ENCODE measurements around the gene UROC1. TPM values are rescaled to one million over a fixed set of nuclear protein-coding genes. Genes with fewer than 3 reads are reported as not detected.

Gene UROC1
- total RNA-seq, 2 experiments from 2014 or later = not detected

- CTCF ChIA-PET = no interaction called here
- Histone ChIP-seq H3K9me3 (ENCODE audit: control insufficient read depth in 1 of 2, insufficient read depth in 1 of 2, low read length in 2 of 2) (no peaks in the 10 kb centered on the region), H3K27me3 (ENCODE audit: control insufficient read depth in 1 of 2, insufficient read depth in 2 of 2, low read length in 2 of 2) (no peaks in the 10 kb centered on the region), H3K27ac (ENCODE audit: low read depth in 1 of 2, low read length in 2 of 2) (no peak overlapping the region), H3K36me3 (ENCODE audit: insufficient read depth, low read length) (no peaks in the 10 kb centered on the region), H3K4me1 (ENCODE audit: insufficient read depth, low read length) (no peaks in the 10 kb centered on the region), H3K4me3 (ENCODE audit: low read length) (no peak overlapping the region)
- H3K36me3 Mint-ChIP-seq (ENCODE audit: low read depth) = no peaks in the 10 kb centered on the region
- H3K4me3 Mint-ChIP-seq = no peak overlapping the region
- no peak for TF ChIP-seq CTCF (IDR thresholded peaks at IDR 0.05)
- no peak overlapping the region for H3K27ac Mint-ChIP-seq
- no peaks in the 10 kb centered on the region for H3K9me3 Mint-ChIP-seq
- ATAC-seq (ENCODE audit: poor library complexity) (no peak), DNase-seq (no peak)
- H3K27me3 Mint-ChIP-seq = no peaks in the 10 kb centered on the region
- POLR2A ChIA-PET = no interaction called here
- peaks cover 11% of the 10 kb centered on the region for H3K4me1 Mint-ChIP-seq (ENCODE audit: low read depth)
- intact Hi-C loops (cut with DNase I, micrococcal nuclease) = no loop called here
These were observed 23.8 kb downstream of the UROC1 start for GRCh38 chr3:126493739-126494138.

- Mint-ChIP-seq H3K27me3 (no peaks in the 10 kb centered on the region), H3K4me3 (no peak overlapping the region), H3K4me1 (ENCODE audit: low read depth) (peaks cover 11% of the 10 kb centered on the region), H3K36me3 (ENCODE audit: low read depth) (no peaks in the 10 kb centered on the region), H3K27ac (no peak overlapping the region), H3K9me3 (no peaks in the 10 kb centered on the region)
- Histone ChIP-seq H3K27ac (ENCODE audit: low read depth in 1 of 2, low read length in 2 of 2) (no peak overlapping the region), H3K4me3 (ENCODE audit: low read length) (no peak overlapping the region), H3K9me3 (ENCODE audit: control insufficient read depth in 1 of 2, insufficient read depth in 1 of 2, low read length in 2 of 2) (no peaks in the 10 kb centered on the region), H3K4me1 (ENCODE audit: insufficient read depth, low read length) (no peaks in the 10 kb centered on the region), H3K36me3 (ENCODE audit: insufficient read depth, low read length) (no peaks in the 10 kb centered on the region), H3K27me3 (ENCODE audit: control insufficient read depth in 1 of 2, insufficient read depth in 2 of 2, low read length in 2 of 2) (no peaks in the 10 kb centered on the region)
- ATAC-seq (ENCODE audit: poor library complexity) (no peak), DNase-seq (no peak)
- intact Hi-C loops (cut with DNase I, micrococcal nuclease) = no loop called here
- TF ChIP-seq CTCF (IDR thresholded peaks at IDR 0.05) = no peak
- CTCF ChIA-PET = no interaction called here
- POLR2A ChIA-PET = no interaction called here
These were observed 24.5 kb downstream of the UROC1 start for GRCh38 chr3:126493051-126493450.

GRCh38 chr3:126491221-126492013, 26.2 kb downstream of the UROC1 start:
- Mint-ChIP-seq H3K27me3 (no peaks in the 10 kb centered on the region), H3K9me3 (no peaks in the 10 kb centered on the region), H3K4me3 (no peak overlapping the region), H3K27ac (no peak overlapping the region), H3K4me1 (ENCODE audit: low read depth) (peaks cover 20% of the 10 kb centered on the region), H3K36me3 (ENCODE audit: low read depth) (no peaks in the 10 kb centered on the region)
- H3K4me1 ChIP-seq (ENCODE audit: insufficient read depth, low read length) = peaks cover 13% of the 10 kb centered on the region
- ChIA-PET CTCF (no interaction called here), POLR2A (no interaction called here)
- intact Hi-C loops (cut with DNase I, micrococcal nuclease) = no loop called here
- DNase-seq (no peak), ATAC-seq (ENCODE audit: poor library complexity) (no peak)
- H3K27me3 ChIP-seq (ENCODE audit: control insufficient read depth in 1 of 2, insufficient read depth in 2 of 2, low read length in 2 of 2) = no peaks in the 10 kb centered on the region
- no peaks in the 10 kb centered on the region for H3K36me3 ChIP-seq (ENCODE audit: insufficient read depth, low read length)
- no peak for TF ChIP-seq CTCF (IDR thresholded peaks at IDR 0.05)
- no peaks in the 10 kb centered on the region for H3K9me3 ChIP-seq (ENCODE audit: control insufficient read depth in 1 of 2, insufficient read depth in 1 of 2, low read length in 2 of 2)
- no peak overlapping the region for H3K4me3 ChIP-seq (ENCODE audit: low read length)
- no peak overlapping the region for H3K27ac ChIP-seq (ENCODE audit: low read depth in 1 of 2, low read length in 2 of 2)

Measured in CD4-positive, alpha-beta T cell (primary cell).